Measurements from ENCODE around the gene CSMD2. TPM values are rescaled to one million over a fixed set of nuclear protein-coding genes. Genes with fewer than 3 reads are reported as not detected.

CSMD2 gene
- total RNA-seq, 1 donor from 2014 or later: 0.52 TPM

DNA sequence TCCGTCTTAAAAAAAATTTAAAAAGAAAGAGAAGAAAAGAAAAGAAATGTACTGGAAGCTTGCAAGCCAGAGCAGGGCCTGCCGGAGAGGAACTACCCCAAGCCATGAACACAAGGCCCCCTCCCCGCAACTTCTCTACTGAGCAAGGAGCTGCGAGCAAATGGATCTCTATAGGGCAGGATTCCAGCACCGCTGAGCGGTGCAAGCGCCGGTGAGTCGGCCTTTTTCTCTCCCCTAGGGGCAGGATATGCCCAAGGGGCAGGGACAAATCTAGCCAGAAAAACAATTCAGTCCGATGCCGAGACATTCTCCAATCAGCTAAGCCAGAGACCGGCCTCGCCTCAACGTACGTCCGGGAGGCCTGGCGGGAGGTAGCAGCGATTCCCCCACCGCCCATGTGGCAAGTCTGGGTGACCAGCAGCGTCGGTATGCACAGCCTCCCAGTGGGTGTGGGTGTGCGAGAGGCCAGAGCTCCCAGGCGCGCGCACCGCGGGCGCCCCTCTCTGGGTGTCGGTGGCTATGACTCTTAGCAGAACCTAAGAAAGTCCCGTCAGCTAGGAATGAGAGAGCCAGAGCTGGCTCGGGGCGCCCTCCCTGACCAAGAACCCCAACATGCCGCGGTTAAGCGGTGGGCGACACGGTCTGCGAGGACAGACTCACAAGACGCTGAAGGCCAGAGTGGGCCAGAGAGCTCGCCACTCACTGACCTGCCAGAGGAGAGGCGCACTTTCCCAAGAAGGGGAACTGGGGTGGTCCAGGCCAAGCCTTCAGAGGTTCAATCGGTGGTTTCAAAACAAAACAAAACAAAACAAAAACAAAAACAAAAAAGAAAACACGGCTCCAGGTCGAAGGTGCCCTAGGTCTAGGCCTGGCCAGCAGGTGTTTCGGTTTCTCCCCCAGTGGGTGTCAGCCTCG lies 1.9 kb downstream of the CSMD2 start:
- Histone ChIP-seq H3K9ac (ENCODE audit: low read depth in 1 of 3, low read length in 3 of 3) (peak overlapping the region in 2 of 3 donors; percentile 43 to 54), H3K36me3 (ENCODE audit: control insufficient read depth in 3 of 3, insufficient read depth in 3 of 3, low read length in 3 of 3) (no peaks in the 10 kb centered on the region), H3K4me1 (ENCODE audit: control insufficient read depth in 3 of 3, insufficient read depth in 3 of 3, low read length in 3 of 3) (peaks cover 18 to 26% (median 19%) of the 10 kb centered on the region in 3 donors), H3K27ac (ENCODE audit: low read depth, low read length) (no peak overlapping the region), H3K9me3 (ENCODE audit: control insufficient read depth in 3 of 3, low read length in 3 of 3) (no peaks in the 10 kb centered on the region), H3K4me3 (ENCODE audit: low read length in 3 of 3) (peak overlapping the region; percentile 33 to 70 (median 57)), H3K27me3 (ENCODE audit: control insufficient read depth in 3 of 3, insufficient read depth in 3 of 3, low read length in 3 of 3) (peaks cover 32 to 61% (median 50%) of the 10 kb centered on the region in 3 donors)

DNA sequence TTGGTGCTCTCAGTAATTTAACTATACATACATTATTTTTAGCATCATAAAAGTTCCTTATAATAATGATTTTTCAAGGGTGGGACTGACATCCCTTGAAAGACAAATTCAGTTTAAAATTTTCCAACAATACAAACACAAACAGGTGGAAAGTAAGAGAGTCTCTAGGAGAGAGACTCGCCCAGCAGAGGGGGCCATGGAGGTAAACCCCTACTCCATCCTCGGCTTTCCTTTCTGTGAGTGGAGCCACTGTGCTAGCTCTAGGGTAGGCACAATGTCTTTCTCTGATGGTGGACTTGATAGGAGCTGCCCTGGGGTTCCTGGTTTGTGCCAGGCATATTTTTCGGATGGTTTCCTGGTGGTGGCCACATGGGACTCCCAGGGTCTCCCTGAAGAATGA lies 8.3 kb downstream of the CSMD2 start:
- Histone ChIP-seq H3K27me3 (ENCODE audit: control insufficient read depth in 3 of 3, insufficient read depth in 3 of 3, low read length in 3 of 3) (peaks cover 9 to 24% (median 14%) of the 10 kb centered on the region in 3 donors), H3K9ac (ENCODE audit: low read depth in 1 of 3, low read length in 3 of 3) (no peak overlapping the region), H3K27ac (ENCODE audit: low read depth, low read length) (no peak overlapping the region), H3K4me3 (ENCODE audit: low read length in 3 of 3) (no peak overlapping the region), H3K4me1 (ENCODE audit: control insufficient read depth in 3 of 3, insufficient read depth in 3 of 3, low read length in 3 of 3) (no peaks in the 10 kb centered on the region), H3K9me3 (ENCODE audit: control insufficient read depth in 3 of 3, low read length in 3 of 3) (no peaks in the 10 kb centered on the region), H3K36me3 (ENCODE audit: control insufficient read depth in 3 of 3, insufficient read depth in 3 of 3, low read length in 3 of 3) (no peaks in the 10 kb centered on the region)

DNA sequence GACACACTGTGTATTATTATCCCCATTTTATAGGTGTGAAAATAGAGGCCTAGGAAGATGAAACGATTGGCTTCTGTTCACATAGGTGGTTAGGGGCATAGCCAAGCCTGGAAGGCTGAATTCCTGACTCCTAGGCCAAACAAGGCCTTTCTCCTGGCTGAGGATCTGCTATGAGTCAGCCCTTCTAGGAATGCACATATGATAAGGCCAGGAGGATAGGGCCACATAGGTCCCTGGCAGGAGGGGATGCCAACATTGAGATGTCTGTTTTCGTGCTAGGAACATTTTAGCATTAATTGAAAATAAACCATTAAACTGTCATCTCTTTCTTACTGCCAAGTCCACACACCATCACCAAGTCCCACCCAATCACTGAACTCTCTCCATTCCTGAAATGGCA lies 9.2 kb downstream of the CSMD2 start:
- Histone ChIP-seq H3K36me3 (ENCODE audit: control insufficient read depth in 3 of 3, insufficient read depth in 3 of 3, low read length in 3 of 3) (no peaks in the 10 kb centered on the region), H3K4me3 (ENCODE audit: low read length in 3 of 3) (no peak overlapping the region), H3K27ac (ENCODE audit: low read depth, low read length) (no peak overlapping the region), H3K27me3 (ENCODE audit: control insufficient read depth in 3 of 3, insufficient read depth in 3 of 3, low read length in 3 of 3) (peaks cover 9 to 15% (median 14%) of the 10 kb centered on the region in 3 donors), H3K4me1 (ENCODE audit: control insufficient read depth in 3 of 3, insufficient read depth in 3 of 3, low read length in 3 of 3) (no peaks in the 10 kb centered on the region), H3K9me3 (ENCODE audit: control insufficient read depth in 3 of 3, low read length in 3 of 3) (no peaks in the 10 kb centered on the region), H3K9ac (ENCODE audit: low read depth in 1 of 3, low read length in 3 of 3) (no peak overlapping the region)

DNA sequence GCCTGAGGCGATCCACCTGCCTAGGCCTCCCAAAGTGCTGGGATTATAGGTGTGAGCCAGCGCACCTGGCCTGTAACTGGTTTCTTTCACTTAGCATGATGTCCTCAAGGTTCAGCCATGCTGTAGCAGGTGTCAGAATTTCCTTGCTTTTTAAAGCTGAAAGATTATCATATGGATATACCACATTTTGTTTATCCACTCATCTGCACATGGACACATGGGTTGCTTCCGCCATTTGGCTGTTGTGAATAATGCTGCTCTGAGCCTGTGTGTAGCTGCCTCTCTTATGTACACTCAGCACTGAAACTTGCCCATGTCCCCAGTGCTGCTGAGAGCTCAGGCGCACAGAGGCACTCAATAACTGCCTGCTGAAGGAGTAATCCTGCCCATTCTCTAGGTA lies 11.8 kb downstream of the CSMD2 start:
- Histone ChIP-seq H3K27ac (ENCODE audit: low read depth, low read length) (no peak overlapping the region), H3K9ac (ENCODE audit: low read depth in 1 of 3, low read length in 3 of 3) (no peak overlapping the region), H3K9me3 (ENCODE audit: control insufficient read depth in 3 of 3, low read length in 3 of 3) (no peaks in the 10 kb centered on the region), H3K4me1 (ENCODE audit: control insufficient read depth in 3 of 3, insufficient read depth in 3 of 3, low read length in 3 of 3) (no peaks in the 10 kb centered on the region), H3K4me3 (ENCODE audit: low read length in 3 of 3) (no peak overlapping the region), H3K36me3 (ENCODE audit: control insufficient read depth in 3 of 3, insufficient read depth in 3 of 3, low read length in 3 of 3) (no peaks in the 10 kb centered on the region), H3K27me3 (ENCODE audit: control insufficient read depth in 3 of 3, insufficient read depth in 3 of 3, low read length in 3 of 3) (peaks cover 3 to 11% (median 5%) of the 10 kb centered on the region in 3 donors)

DNA sequence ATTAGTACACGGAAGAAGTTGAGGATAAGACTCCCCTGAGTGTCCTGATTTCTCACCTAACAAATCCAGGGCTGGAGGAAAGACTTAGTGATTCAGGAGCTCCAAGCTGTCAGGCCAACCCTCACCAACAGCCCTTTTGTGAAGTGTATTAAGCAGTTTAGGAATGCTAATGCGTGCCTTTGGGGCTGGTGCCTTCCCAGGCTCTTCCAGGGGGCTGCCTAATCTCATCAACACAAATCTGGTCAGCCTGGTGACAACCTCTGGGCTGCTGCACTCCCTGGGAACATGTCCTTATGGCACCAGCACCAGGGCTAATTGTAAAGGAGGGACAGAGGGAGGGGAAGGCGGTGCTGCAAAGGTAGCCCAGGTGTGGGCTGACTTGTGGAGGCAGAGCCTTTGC lies 15.5 kb downstream of the CSMD2 start:
- H3K4me1 ChIP-seq (ENCODE audit: control insufficient read depth in 3 of 3, insufficient read depth in 3 of 3, low read length in 3 of 3): no peaks in the 10 kb centered on the region
- H3K4me3 ChIP-seq (ENCODE audit: low read length in 3 of 3): no peak overlapping the region
- no peak overlapping the region for H3K27ac ChIP-seq (ENCODE audit: low read depth, low read length)
- H3K9me3 ChIP-seq (ENCODE audit: control insufficient read depth in 3 of 3, low read length in 3 of 3): no peaks in the 10 kb centered on the region
- H3K9ac ChIP-seq (ENCODE audit: low read depth in 1 of 3, low read length in 3 of 3): no peak overlapping the region
- H3K27me3 ChIP-seq (ENCODE audit: control insufficient read depth in 3 of 3, insufficient read depth in 3 of 3, low read length in 3 of 3): peaks cover 0 to 12% (median 6%) of the 10 kb centered on the region in 3 donors
- no peaks in the 10 kb centered on the region for H3K36me3 ChIP-seq (ENCODE audit: control insufficient read depth in 3 of 3, insufficient read depth in 3 of 3, low read length in 3 of 3)

DNA sequence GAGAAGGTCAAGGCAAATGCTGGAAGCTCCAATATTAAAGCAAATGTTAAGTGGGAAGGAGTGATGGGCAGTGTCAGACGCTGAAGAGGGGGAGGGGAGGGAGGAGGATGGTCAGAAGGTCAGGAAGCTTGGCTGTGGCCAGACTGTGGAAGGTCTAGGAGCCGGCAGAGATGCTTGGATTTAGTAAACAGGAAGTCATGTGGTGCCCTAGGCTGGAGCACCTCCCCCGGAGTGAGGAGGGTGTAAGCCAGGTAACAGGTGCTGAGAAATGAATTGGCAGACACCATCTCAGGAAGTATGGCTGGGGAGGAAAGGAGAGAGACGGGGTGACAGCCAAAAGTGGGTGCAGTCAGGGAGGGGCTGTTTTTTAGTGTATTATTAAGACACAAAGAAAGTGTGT lies 17.7 kb downstream of the CSMD2 start:
- H3K36me3 ChIP-seq (ENCODE audit: control insufficient read depth in 3 of 3, insufficient read depth in 3 of 3, low read length in 3 of 3): no peaks in the 10 kb centered on the region
- no peak overlapping the region for H3K9ac ChIP-seq (ENCODE audit: low read depth in 1 of 3, low read length in 3 of 3)
- H3K4me3 ChIP-seq (ENCODE audit: low read length in 3 of 3): no peak overlapping the region
- no peak overlapping the region for H3K27ac ChIP-seq (ENCODE audit: low read depth, low read length)
- H3K4me1 ChIP-seq (ENCODE audit: control insufficient read depth in 3 of 3, insufficient read depth in 3 of 3, low read length in 3 of 3): no peaks in the 10 kb centered on the region
- no peaks in the 10 kb centered on the region for H3K9me3 ChIP-seq (ENCODE audit: control insufficient read depth in 3 of 3, low read length in 3 of 3)
- H3K27me3 ChIP-seq (ENCODE audit: control insufficient read depth in 3 of 3, insufficient read depth in 3 of 3, low read length in 3 of 3): peaks cover 0 to 11% (median 10%) of the 10 kb centered on the region in 3 donors

DNA sequence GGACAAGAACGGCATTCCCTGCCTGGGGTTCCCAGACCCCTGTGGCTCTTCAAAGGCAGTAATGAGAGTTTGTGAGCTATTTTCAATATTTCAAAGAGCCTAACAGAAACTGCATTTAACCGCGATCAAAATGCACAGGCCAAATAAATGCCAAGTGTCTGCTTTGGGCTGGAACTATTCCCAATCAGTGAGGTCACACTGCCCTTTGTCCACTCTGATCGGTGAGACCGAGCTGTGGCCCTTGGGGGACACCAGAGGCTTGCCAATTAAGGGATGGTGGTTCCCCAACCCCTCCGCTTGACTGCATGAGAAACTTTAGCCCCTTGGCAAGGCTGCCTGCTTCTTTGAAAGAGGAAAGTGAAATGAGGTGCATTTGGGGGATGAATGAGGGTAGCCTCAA lies 20.3 kb downstream of the CSMD2 start:
- peaks cover 0 to 10% (median 5%) of the 10 kb centered on the region in 3 donors for H3K27me3 ChIP-seq (ENCODE audit: control insufficient read depth in 3 of 3, insufficient read depth in 3 of 3, low read length in 3 of 3)
- H3K9me3 ChIP-seq (ENCODE audit: control insufficient read depth in 3 of 3, low read length in 3 of 3): no peaks in the 10 kb centered on the region
- no peaks in the 10 kb centered on the region for H3K36me3 ChIP-seq (ENCODE audit: control insufficient read depth in 3 of 3, insufficient read depth in 3 of 3, low read length in 3 of 3)
- H3K27ac ChIP-seq (ENCODE audit: low read depth, low read length): no peak overlapping the region
- H3K9ac ChIP-seq (ENCODE audit: low read depth in 1 of 3, low read length in 3 of 3): no peak overlapping the region
- H3K4me3 ChIP-seq (ENCODE audit: low read length in 3 of 3): no peak overlapping the region
- no peaks in the 10 kb centered on the region for H3K4me1 ChIP-seq (ENCODE audit: control insufficient read depth in 3 of 3, insufficient read depth in 3 of 3, low read length in 3 of 3)

DNA sequence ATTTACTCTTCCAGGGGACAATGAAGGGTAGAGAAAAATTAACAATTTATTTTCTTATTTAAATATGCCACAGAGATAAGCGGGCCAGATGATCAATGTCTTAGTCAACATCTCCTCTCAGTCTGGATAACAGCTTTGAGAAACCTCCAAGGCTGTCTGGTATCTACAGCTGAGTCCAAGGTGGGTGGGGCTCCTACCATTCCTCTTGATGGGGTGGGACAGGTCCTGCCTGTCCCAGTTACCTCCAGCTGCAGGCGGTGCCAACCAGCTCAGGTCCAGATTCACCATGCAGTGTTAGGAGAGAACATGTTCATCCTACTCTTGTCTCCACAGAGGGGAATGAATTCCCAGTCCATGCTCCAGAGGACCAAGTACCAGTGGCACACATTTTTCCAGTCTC lies 21.1 kb downstream of the CSMD2 start:
- no peaks in the 10 kb centered on the region for H3K9me3 ChIP-seq (ENCODE audit: control insufficient read depth in 3 of 3, low read length in 3 of 3)
- no peaks in the 10 kb centered on the region for H3K36me3 ChIP-seq (ENCODE audit: control insufficient read depth in 3 of 3, insufficient read depth in 3 of 3, low read length in 3 of 3)
- H3K9ac ChIP-seq (ENCODE audit: low read depth in 1 of 3, low read length in 3 of 3): no peak overlapping the region
- no peak overlapping the region for H3K27ac ChIP-seq (ENCODE audit: low read depth, low read length)
- H3K27me3 ChIP-seq (ENCODE audit: control insufficient read depth in 3 of 3, insufficient read depth in 3 of 3, low read length in 3 of 3): peaks cover 0 to 10% (median 5%) of the 10 kb centered on the region in 3 donors
- H3K4me1 ChIP-seq (ENCODE audit: control insufficient read depth in 3 of 3, insufficient read depth in 3 of 3, low read length in 3 of 3): no peaks in the 10 kb centered on the region
- H3K4me3 ChIP-seq (ENCODE audit: low read length in 3 of 3): no peak overlapping the region

DNA sequence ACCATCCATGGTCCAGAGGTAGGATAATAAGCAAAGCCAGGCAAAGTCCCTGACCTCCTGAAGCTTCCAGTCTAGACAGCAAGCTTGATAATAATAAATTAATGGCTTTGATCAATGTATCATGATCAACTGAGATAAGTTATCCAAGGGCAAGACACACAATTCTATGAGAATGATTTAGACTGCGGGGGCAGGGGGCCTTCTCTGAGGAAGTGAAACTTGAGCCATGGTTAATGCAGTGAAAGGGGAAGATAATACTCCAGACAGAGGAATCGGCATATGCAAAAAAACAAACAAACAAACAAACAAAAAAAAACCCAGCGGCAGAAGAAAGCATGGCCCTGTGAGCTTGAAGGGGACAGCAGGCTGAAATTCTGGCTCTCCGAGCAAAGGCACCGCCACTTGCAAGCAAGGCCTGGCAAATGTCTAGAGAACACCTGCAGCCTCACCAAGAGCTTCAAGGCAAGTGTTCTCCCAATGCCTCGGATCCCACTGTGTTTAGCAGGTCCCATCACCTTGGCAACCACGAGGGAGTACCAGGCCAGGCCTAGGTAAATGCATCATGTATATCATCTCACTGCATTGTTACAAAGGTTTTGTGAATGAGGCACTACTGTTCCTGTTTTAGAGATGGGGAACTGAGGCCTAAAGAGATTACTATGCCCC lies 24.9 kb downstream of the CSMD2 start:
- no peaks in the 10 kb centered on the region for H3K9me3 ChIP-seq (ENCODE audit: control insufficient read depth in 3 of 3, low read length in 3 of 3)
- no peaks in the 10 kb centered on the region for H3K36me3 ChIP-seq (ENCODE audit: control insufficient read depth in 3 of 3, insufficient read depth in 3 of 3, low read length in 3 of 3)
- no peaks in the 10 kb centered on the region for H3K4me1 ChIP-seq (ENCODE audit: control insufficient read depth in 3 of 3, insufficient read depth in 3 of 3, low read length in 3 of 3)
- H3K27ac ChIP-seq (ENCODE audit: low read depth, low read length): no peak overlapping the region
- H3K9ac ChIP-seq (ENCODE audit: low read depth in 1 of 3, low read length in 3 of 3): no peak overlapping the region
- peaks cover 0 to 9% (median 0%) of the 10 kb centered on the region in 3 donors for H3K27me3 ChIP-seq (ENCODE audit: control insufficient read depth in 3 of 3, insufficient read depth in 3 of 3, low read length in 3 of 3)
- no peak overlapping the region for H3K4me3 ChIP-seq (ENCODE audit: low read length in 3 of 3)

DNA sequence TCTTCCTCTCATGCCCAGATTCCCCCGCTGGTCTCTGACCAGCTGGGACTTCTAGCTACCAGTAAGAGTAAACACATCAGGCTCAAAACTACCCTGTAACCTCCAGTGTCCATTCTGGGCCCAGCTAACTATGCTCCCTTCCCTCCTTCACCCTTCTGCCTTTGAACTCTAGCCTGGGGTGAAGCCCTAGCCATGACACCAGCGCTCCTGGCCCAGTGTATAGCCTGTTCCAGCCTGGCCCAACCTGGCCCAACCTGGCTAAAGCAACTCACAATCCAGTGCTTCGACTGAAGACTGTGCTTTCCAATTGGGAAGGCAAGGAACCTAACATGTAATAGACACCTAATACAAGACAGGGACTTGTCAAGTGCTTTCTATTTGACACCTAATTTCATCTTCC lies 27.6 kb downstream of the CSMD2 start:
- Histone ChIP-seq H3K27me3 (ENCODE audit: control insufficient read depth in 3 of 3, insufficient read depth in 3 of 3, low read length in 3 of 3) (no peaks in the 10 kb centered on the region), H3K36me3 (ENCODE audit: control insufficient read depth in 3 of 3, insufficient read depth in 3 of 3, low read length in 3 of 3) (no peaks in the 10 kb centered on the region), H3K27ac (ENCODE audit: low read depth, low read length) (no peak overlapping the region), H3K4me1 (ENCODE audit: control insufficient read depth in 3 of 3, insufficient read depth in 3 of 3, low read length in 3 of 3) (no peaks in the 10 kb centered on the region), H3K4me3 (ENCODE audit: low read length in 3 of 3) (no peak overlapping the region), H3K9me3 (ENCODE audit: control insufficient read depth in 3 of 3, low read length in 3 of 3) (no peaks in the 10 kb centered on the region), H3K9ac (ENCODE audit: low read depth in 1 of 3, low read length in 3 of 3) (no peak overlapping the region)

Data from skeletal muscle tissue (tissue), 4 donors.